Breast epithelium (tissue), 4 donors: ENCODE results near the gene ZNF662. TPM values are rescaled to one million over a fixed set of nuclear protein-coding genes. Genes with fewer than 3 reads are reported as not detected.

Experiments
- DNase-seq, 2 donors: peaks; one replicate each; pipeline ENCODE4 v3.0.0-alpha.2; 2019; ENCODE audit warnings: low spot score in 2 of 2
- H3K27ac ChIP-seq, 2 donors: fragments of 200-600 bp; sonication (generic) in 1 of 2; one replicate each; pipeline ENCODE4 v1.5.1; 2016 to 2019; ENCODE audit warnings: mild to moderate bottlenecking in 1 of 2
- H3K27me3 ChIP-seq, 2 donors: fragments of 200-600 bp; sonication (generic) in 1 of 2; one replicate each; pipeline versions ENCODE4 v1.5.1 to v1.6.0; 2017 to 2019; ENCODE audit warnings: control low read depth in 1 of 2, mild to moderate bottlenecking in 1 of 2
- H3K36me3 ChIP-seq: fragments of 200-600 bp; one replicate; pipeline ENCODE4 v1.5.1; 2019
- H3K4me1 ChIP-seq, 2 donors: fragments of 200-600 bp; sonication (generic); one replicate each; pipeline ENCODE4 v1.5.1; 2016 to 2019; ENCODE audit warnings: control low read depth in 1 of 2
- H3K4me3 ChIP-seq, 3 donors: fragments of 200-600 bp; sonication (generic); 1 replicate in 2 of 3; 2 replicates in 1 of 3; pipeline ENCODE4 v1.5.1; 2016 to 2019; ENCODE audit warnings: mild to moderate bottlenecking in 3 of 3, moderate library complexity in 2 of 3
- H3K9me3 ChIP-seq, 2 donors: fragments of 200-600 bp; sonication (generic) in 1 of 2; one replicate each; pipeline ENCODE4 v1.5.1; 2016 to 2019; ENCODE audit warnings: control low read depth in 1 of 2
- CTCF ChIP-seq, 3 donors: fragments of 450-650 bp; IDR thresholded peaks; one replicate each; pipeline ENCODE4 v1.5.1; 2016 to 2017; ENCODE audit warnings: antibody characterized with exemption in 3 of 3, mild to moderate bottlenecking in 3 of 3, moderate library complexity in 3 of 3
- POLR2A ChIP-seq: fragments of 450-650 bp; IDR thresholded peaks from one replicate; pipeline ENCODE4 v1.6.1; 2016; ENCODE audit warnings: antibody characterized with exemption, mild to moderate bottlenecking, moderate library complexity
- POLR2AphosphoS5 ChIP-seq, 3 donors: sonication (generic); formaldehyde crosslinking; IDR thresholded peaks; one replicate each; pipeline ENCODE4 v1.6.1; 2017; ENCODE audit warnings: antibody characterized with exemption in 3 of 3
- intact Hi-C: fragments of 100-400 bp; cut with DNase I; formaldehyde crosslinking; loops from one replicate; pipeline ENCODE4 v1.15.1; 2023; ENCODE audit warnings: low total_unique reads
- total RNA-seq, 3 donors: library from RNA; depleted of rRNA; stranded (reverse); fragments of >200 nt; gene quantifications; one replicate each; pipeline ENCODE4 v1.1.0, GENCODE V29; 2016

ZNF662 gene
- total RNA-seq, 3 donors from 2014 or later: 8.2 to 17.4 (median 13.8) TPM

- no peaks in the 10 kb centered on the region for H3K27me3 ChIP-seq
- H3K27ac ChIP-seq: no peak within 1 kb of the TSS
- H3K4me3 ChIP-seq: no peak within 1 kb of the TSS
- no peaks in the 10 kb centered on the region for H3K4me1 ChIP-seq
- no peak for TF ChIP-seq POLR2A
- TF ChIP-seq CTCF (IDR thresholded peaks at IDR 0.05): no peak
- no peak for TF ChIP-seq POLR2AphosphoS5 (IDR thresholded peaks at IDR 0.05)
- DNase-seq: no peak
- no peaks in the 10 kb centered on the region for H3K36me3 ChIP-seq
- H3K9me3 ChIP-seq: no peaks in the 10 kb centered on the region
- intact Hi-C loops: no loop called here
These were observed 30.4 kb upstream of the ZNF662 start, which contains the start of gene CYP8B1 for GRCh38 chr3:42875325-42876151. TSS of gene CYP8B1 (minus strand) at chr3:42875879. CDS start at chr3:42875816, 63 bp downstream.

- no peak overlapping the region for H3K27ac ChIP-seq
- no peak for DNase-seq
- peaks cover 0 to 3% of the 10 kb centered on the region in 2 donors for H3K4me1 ChIP-seq
- TF ChIP-seq CTCF (IDR thresholded peaks at IDR 0.05) (no peak), POLR2A (no peak), POLR2AphosphoS5 (IDR thresholded peaks at IDR 0.05) (no peak)
- no peaks in the 10 kb centered on the region for H3K27me3 ChIP-seq
- no peak overlapping the region for H3K4me3 ChIP-seq
- H3K36me3 ChIP-seq: no peaks in the 10 kb centered on the region
- intact Hi-C loops: no loop called here
- no peaks in the 10 kb centered on the region for H3K9me3 ChIP-seq
These were observed 29.5 kb upstream of the ZNF662 start for GRCh38 chr3:42876401-42876800.

- Histone ChIP-seq H3K27ac (no peak overlapping the region), H3K4me1 (peaks cover 0 to 5% of the 10 kb centered on the region in 2 donors), H3K9me3 (no peaks in the 10 kb centered on the region), H3K36me3 (no peaks in the 10 kb centered on the region), H3K4me3 (no peak overlapping the region), H3K27me3 (no peaks in the 10 kb centered on the region)
- intact Hi-C loops: no loop called here
- no peak for TF ChIP-seq CTCF (IDR thresholded peaks at IDR 0.05)
- TF ChIP-seq POLR2A: no peak
- no peak for TF ChIP-seq POLR2AphosphoS5 (IDR thresholded peaks at IDR 0.05)
- no peak for DNase-seq
These were observed 28.8 kb upstream of the ZNF662 start for GRCh38 chr3:42876940-42877720.

GRCh38 chr3:42877881-42878280, 28.1 kb upstream of the ZNF662 start:
- Histone ChIP-seq H3K4me1 (peaks cover 0 to 5% of the 10 kb centered on the region in 2 donors), H3K27ac (no peak overlapping the region), H3K4me3 (no peak overlapping the region), H3K36me3 (no peaks in the 10 kb centered on the region), H3K27me3 (no peaks in the 10 kb centered on the region), H3K9me3 (no peaks in the 10 kb centered on the region)
- TF ChIP-seq POLR2AphosphoS5 (IDR thresholded peaks at IDR 0.05) (no peak), CTCF (IDR thresholded peaks at IDR 0.05) (no peak), POLR2A (no peak)
- no peak for DNase-seq
- intact Hi-C loops: no loop called here

GRCh38 chr3:42880183-42880582, 25.8 kb upstream of the ZNF662 start:
- Histone ChIP-seq H3K4me3 (peak overlapping the region; percentile 61 to 79 (median 70)), H3K27me3 (no peaks in the 10 kb centered on the region)

More at GRCh38 chr3:42880183-42880582, 25.8 kb upstream of the ZNF662 start:
- no peak for DNase-seq
- Histone ChIP-seq H3K9me3 (no peaks in the 10 kb centered on the region), H3K4me1 (peaks cover 0 to 5% of the 10 kb centered on the region in 2 donors), H3K36me3 (no peaks in the 10 kb centered on the region), H3K27ac (no peak overlapping the region)
- intact Hi-C loops: loop anchor here (10.0 kb wide), 1 partner anchor 665 kb away; no protein-coding TSS in a partner anchor
- TF ChIP-seq POLR2AphosphoS5 (IDR thresholded peaks at IDR 0.05): no peak
- TF ChIP-seq POLR2A: no peak
- TF ChIP-seq CTCF (IDR thresholded peaks at IDR 0.05): no peak
